GM19351 (cell line): ENCODE results near the gene OR6Y1.

Source experiments
- ATAC-seq: cut with Tn5 transposase; IDR thresholded peaks from one replicate; pipeline ENCODE4 v1.9.1; 2021; ENCODE audit warnings: mild to moderate bottlenecking, moderate library complexity; ENCODE audit not compliant: unreplicated experiment

OR6Y1 gene, protein sequence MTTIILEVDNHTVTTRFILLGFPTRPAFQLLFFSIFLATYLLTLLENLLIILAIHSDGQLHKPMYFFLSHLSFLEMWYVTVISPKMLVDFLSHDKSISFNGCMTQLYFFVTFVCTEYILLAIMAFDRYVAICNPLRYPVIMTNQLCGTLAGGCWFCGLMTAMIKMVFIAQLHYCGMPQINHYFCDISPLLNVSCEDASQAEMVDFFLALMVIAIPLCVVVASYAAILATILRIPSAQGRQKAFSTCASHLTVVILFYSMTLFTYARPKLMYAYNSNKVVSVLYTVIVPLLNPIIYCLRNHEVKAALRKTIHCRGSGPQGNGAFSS

DNA sequence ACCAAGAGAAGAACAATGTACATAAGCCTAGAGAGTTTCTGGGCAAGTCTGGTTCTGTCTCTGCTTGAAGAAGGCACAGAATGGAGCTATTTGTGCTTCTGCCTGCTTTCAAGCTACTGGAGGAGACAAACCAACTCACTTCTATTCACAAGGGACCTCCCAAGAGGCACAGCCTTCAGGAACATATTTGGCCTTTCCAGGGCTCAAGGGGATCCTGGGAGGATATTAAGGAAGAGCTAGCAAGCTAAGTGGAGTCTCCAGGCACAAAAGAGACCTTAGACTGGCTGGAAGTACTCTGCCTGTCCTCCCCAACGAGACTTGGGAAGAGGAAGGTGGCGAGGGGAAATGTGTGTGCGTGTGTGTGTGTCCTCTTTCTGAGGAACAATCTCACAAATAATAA lies at the start of gene OR6Y1:
OR6Y1 (minus strand) TSS at position 54 of the 400 bp plus-strand sequence. CDS start 6,300 bp downstream, outside the sequence.
- no peak for ATAC-seq

DNA sequence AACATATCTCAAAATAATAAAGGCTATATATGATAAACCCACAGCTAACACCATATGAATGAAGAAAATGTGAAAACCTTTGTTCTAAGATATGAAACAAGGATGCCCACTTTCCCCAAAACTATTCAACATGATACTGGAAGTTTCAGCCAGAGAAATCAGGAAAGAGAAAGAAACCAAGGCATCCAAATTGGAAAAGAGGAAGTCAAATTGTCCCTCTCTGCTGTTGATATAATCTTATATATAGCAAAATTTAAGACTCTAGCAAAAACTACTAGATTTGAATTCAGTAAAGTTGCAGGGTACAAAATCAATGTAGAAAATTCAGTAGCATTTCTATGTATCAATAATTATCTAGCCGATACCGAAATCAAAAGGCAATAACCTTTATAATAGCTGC lies 46.5 kb upstream of the OR6Y1 start:
- no peak for ATAC-seq

DNA sequence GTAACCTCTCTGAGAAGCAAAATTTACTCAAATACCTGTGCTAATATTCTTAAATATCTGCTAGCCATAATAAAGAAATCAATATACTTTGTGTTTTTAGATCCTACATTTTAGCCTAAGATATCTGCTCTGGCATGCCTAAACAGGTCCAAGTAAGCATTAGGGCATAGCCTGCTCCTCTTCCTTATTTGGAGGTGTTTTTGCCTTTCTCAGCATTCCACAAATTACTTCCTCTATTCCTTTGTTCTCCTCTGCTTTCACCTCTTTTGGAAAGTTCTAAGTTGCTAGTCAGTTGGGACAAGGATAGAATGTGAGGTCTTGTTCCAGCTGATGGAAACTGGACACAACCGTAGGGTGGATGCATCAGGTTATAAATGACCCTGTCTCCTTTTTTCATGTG lies 32.7 kb upstream of the OR6Y1 start:
- no peak for ATAC-seq

DNA sequence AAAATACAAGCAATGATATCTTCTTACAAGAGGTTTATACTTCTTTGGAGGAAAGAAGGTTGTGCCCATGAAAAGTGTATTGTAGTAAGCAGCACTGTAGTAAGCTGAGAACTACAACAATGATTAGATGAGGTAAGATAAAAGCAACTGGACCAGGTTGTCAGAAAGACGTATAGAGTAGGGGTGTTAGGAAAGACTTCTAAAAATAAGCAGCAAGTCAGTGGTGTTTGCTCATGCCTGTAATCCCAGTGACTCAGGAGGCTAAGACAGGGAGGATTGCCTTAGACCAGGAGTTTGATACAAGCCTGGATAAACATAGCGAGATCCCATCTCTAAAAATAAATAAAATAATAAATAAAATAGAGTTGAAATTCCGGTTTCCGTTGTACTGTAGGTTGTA lies 29.8 kb upstream of the OR6Y1 start:
- ATAC-seq = no peak

DNA sequence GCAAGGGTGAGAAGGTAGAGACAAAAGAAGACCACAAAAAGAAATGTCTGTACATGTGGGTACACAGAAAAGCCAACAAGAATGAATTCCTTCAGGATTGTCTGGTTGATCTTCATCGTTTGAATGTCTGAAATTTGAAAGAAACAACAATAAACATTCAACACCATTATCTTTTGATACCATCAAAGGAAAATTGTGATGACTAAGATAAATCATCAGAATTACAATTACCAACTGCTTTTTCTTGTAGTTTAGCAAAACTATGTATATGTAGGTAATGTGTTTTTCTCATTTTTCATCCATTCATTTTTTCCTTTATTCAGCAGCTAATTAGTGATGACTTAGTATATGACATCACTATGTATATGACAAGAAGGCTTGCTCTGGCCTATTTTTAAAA lies 25.5 kb upstream of the OR6Y1 start, which contains the start of gene OR10X1:
OR10X1 (minus strand) TSS at position 167 of the 400 bp plus-strand sequence; CDS start at position 167, 0 bp downstream.
- no peak for ATAC-seq

DNA sequence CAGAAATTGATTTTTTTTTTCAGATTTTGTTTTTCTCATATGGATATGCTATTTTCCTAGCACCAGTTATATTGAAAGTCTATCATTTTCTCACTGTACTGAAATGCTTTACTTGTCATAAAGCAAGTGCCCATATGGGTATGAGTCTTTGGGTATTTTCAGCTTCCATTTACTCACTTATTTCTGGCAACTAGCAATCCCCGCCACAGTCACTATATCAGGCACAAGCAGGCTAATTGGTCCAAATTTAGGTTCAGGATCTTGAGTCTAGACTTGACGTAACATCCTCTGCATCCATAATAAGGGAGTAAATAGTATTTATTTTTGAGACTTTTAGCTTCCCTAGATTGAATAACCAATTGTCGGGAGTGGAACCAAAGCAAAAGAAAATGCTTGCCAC lies 23.4 kb upstream of the OR6Y1 start:
- no peak for ATAC-seq

DNA sequence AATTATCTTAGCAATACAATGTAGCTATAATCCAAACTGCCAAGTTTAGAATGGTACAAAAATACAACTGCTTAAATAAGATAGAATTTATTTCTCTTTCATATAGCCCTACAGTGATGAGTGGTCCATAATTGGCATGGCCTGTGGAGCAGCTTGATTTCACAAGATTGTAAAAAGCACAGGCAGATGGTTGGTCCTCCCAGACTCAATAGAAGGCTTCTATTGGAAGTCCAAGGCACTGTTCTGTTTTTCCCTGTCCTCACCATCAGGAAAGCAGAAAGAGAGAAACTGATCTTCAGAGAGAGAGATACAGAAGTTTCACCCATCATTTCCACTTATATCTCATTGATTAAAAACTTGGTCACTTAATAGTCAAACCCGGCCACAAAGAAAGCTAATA lies 18.0 kb upstream of the OR6Y1 start:
- ATAC-seq = no peak

DNA sequence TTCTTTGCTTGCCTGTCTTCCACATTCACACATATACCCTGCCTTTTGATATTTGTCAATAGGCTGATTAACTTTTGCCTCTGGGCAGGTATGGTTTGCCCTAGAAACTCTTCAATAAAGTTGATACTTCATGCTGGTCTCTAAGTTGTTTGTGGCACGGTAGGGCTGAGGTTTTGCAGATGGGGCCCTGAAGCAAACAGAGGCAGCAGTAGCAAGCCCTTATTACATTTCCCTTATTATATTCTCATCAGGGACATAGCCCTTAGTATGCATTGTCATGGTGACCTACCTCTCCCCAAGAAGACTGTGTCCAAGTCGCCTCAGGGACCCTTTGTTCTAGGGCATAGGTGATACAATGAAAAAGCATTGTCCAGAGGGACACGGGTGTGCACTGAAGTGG lies 16.3 kb upstream of the OR6Y1 start, which contains the start of gene OR6P1:
OR6P1 (minus strand) TSS at position 101 of the 400 bp plus-strand sequence. CDS start 6,976 bp downstream, outside the sequence.
- no peak for ATAC-seq

DNA sequence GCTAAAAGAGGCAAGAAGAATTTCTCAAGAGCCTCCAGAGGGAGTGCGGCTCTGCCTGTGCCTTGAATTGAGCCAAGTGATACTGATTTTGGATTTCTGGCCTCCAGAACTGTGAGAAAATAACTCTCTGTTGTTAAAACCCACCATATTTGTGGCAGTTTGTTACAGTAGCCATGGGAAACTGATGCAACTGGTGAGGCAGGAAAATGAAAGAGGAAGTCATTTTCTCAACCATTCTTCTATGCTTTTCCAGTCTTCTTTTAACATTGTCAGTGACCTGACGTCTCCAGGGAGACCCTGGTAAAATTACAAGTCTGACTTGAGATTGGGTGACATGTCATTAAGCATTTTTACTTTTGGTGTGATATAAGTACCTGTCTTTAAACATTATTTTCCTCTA lies 10.4 kb upstream of the OR6Y1 start:
- ATAC-seq = no peak

DNA sequence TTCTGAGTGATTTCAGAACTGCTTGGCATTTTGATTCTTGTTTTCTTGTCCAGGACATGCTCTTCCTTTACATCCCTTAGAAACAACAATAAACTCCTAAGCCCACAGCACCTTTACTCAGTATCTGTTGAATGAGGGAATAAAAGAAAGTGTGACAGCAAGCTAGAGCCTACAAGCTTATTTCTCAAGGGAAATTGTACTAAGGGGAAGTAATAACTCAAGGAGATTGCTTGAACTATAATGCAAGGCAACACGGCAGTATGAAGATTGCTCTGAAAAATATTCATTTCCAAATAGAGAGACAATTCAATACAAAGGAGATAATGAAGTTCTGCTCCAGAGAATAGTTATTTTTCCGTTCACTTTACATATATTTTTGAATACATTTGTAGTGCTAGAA lies 9.6 kb upstream of the OR6Y1 start:
- no peak for ATAC-seq

DNA sequence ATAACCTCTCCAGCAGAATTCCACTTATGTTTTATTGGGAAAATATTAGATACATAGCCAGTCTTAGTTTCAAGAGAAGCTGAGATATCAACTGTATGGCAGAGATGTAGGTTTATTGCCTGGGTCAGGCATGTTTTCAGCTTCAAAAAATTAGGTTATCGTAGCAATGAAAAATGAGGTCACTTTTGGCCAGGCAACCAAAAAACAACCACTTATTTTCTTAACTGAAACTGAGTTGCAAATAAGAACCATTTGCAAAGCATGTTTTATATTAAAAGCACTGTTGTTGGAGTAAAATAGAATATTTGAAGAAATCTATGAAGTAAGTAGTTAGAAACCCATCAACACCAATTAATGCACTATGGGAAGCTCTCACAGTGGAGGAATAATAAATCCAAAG lies 5.5 kb upstream of the OR6Y1 start:
- ATAC-seq = no peak

DNA sequence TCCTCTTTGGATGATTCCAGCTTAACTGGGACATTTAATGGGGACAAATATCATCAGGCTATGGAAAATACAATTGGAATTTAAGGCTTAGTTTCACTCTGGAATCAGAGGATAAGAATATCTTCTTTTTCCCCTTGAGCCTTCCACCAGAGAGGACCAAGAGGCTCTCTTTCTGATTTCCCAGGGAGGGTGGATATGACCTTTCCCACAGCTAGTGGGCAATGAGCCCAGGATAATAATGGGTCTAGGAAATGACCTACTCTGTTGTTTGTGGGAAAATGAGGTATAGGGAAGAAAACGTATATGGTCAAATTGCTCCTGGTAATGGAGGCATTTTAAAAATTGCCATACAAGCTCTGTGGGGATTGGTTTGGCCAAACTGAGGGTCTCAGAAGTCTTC lies 1.9 kb downstream of the OR6Y1 start:
- ATAC-seq = no peak

DNA sequence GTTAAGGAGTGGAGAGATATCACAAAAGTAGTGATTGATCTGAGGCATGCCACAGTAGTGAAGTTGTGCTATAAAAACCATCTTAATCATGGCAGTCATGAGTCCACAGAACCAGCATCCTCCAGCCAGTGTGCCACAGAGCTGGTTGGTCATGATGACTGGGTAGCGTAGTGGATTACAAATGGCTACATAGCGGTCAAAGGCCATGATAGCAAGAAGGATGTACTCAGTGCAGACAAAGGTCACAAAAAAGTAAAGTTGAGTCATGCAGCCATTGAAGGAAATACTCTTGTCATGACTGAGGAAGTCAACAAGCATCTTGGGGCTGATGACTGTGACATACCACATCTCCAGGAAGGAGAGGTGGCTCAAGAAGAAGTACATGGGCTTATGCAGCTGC lies 6.7 kb downstream of the OR6Y1 start:
- ATAC-seq = no peak

DNA sequence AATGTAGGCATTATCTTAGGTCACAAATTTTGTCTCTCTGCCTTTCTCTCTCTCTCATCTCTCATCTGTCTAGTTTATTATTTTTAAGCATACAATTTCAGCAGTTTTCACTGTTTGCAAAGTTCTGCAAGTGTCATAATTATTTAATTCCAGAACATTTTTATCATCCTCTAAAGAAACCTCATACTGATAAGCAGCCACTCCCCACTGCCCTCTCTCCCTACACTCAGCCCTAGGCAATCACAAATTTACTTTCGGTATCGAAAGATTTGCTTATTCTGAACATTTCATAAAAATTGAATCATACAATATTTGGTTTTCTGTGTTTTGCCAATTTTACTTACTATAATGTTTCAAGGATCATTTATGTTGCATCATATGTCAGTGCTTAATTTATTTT lies 16.6 kb downstream of the OR6Y1 start:
- no peak for ATAC-seq

DNA sequence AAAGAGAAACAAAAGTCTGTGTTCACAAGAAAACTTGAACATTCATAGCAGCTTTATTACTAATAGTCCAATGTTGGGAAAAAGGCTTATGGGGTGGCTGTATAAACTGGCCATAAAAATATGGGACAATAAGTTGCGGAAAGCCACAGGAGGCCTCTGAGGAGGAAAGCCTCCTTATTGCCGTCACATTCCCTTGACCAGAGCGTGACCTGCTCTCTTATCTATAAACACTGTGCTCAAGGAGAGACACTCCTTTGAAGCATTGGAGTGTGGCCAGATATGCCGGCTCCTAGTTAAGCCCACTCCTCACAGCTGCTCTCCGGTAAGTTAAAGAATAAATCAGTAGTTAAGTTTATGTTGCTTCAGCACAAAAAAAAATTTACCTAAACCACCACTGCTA lies 19.7 kb downstream of the OR6Y1 start:
- no peak for ATAC-seq

DNA sequence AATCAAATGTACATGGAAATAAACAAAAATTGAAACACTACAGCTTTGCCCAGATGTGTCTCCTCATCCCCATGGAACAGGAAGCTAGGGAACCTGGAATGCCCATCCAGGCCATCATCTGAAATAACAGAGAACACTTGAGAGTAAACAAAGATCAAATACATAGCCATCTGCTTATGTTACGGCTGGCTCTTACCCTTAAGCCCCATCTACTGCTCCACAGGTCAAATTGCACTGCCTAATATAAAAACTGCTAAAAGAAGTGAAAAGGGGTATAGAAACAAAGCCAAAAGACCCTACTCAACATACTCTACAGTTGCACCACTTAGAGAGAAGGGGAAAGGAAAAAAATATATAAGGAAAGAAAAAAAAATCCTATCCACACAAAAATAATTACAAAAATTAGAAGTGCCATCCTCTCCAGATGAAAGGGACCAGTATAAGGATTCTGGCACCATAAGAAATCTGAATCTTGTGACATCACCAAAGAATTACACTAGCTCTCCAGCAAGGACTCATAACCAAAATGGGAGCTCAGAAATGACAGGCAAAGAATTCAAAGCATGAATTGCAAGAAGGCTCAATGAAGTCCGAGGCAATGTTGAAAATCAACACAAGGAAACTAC lies 26.9 kb downstream of the OR6Y1 start:
- no peak for ATAC-seq

DNA sequence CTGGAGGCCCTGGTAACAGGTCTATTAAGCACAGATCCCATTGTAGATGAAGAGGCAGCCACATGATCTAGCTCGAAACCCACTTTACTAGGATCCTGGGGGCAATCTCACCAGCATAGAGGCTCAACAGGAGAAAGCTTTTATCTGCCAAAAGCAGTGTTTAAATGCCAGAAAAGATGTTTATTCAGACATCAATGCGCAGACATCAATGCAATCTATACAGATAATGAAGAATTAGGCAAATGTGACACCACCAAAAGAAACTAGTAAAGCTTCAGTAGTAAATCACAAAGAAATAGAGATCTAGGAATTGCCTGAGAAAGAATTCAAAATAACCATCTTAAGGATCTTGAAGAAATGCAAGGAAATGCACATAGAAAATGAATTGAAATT lies 32.5 kb downstream of the OR6Y1 start:
- no peak for ATAC-seq

DNA sequence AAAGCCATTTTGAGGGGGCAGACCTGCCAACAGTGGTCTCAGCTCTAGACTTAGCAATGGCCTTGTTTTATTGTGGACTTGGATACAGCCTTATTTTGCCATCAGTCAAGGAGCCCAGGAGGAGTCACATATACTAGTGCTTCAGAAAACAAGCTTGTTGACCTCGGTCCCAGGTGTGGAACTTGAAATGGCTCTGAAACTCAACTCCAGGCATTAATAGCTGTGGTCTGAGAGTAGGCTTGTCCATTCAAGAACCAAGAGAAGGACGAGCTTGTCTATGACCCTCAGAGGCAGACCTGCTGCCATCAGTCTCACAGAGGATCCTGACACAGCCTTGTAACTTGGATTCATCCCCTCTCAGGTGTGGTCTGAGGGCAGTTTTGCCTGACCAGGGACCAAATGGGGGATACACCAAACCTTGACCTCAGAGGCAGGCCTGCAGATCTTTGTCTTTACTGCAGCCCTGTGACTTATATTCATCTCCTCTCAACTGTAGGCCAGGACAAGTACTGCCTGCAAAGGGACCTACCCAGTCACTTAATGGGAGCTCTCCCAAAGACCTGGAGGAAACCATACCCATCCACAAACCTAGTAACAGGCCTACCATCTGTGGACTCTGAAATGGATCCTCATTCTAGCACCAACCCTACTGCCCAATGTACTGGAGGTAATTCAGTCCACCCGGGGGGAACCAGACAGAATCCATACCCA lies 33.1 kb downstream of the OR6Y1 start:
- no peak for ATAC-seq

DNA sequence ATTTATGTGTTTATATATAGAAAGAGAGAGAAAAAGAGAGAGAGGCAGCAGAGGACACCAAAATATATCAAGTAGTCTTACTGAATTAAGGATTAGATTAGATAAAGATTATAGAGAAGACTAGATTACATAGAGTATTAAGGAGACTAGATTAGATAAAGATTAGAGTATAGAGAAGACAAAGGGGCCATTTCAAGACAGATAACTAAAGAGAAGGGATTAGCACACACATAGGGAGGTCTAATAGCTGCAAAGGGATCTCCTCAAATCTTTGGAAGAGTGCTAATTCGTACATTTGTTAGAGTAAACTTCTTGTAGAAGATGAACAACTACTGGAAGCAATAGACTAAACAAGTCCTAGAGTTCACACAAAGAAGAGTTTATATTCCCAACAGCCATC lies 34.2 kb downstream of the OR6Y1 start:
- ATAC-seq = no peak

DNA sequence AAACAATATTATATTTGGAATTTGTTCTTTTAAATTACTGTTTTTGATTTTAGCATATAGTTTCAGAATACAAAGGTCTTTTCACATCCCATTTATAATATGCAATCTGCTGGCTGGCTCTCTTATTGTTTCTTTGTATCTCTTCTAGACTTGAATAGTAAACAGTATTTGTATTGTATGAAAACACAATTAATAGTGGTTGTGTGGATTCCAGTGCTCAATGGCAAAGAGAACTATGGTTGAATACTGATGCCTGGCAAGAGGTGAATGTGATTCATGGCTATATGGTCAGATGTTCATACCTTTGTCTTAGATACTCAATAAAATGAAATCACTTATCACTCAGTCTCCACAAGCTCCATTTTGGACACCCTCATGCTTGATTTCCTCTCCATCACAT lies 37.2 kb downstream of the OR6Y1 start:
- ATAC-seq = no peak

DNA sequence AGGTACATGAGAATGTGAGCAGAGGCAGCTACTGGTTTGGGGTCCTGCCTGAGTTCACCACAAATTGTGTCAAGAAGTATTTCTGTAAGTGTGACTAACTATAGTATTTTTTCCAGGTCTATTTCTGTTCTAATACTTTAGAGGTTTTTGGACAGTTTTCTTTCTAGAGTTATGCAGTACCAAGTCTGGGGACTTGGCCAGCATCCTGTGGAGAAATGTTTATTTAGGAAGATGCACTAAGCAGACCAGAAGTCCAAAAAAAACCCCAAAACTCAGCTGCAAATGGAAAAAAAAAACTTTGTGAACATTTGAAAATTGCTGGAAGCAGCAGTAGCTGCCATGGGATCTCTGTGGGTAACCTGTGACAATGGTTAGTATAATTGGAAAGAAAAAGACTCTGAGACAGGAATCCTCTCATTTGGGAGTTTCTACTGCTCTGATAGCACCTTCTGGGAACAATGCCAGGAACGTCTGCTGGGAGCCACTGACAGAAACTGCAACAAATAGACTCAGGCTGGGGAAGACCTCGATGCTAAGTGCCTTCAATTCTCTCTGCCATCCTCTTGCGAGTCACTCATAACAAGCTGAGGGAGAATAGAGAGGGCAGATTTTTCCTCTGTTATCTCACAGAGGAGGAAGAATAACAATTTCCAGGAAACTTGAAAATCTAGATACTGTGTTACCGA lies 44.6 kb downstream of the OR6Y1 start:
- ATAC-seq = no peak
